CD4-positive, alpha-beta T cell (primary cell): Measurements from ENCODE around the gene CHID1. TPM values are rescaled to one million over a fixed set of nuclear protein-coding genes. Genes with fewer than 3 reads are reported as not detected.
A peak's percentile ranks its signal among the peaks of the same experiment; 100 is the strongest.

Source experiments
- ATAC-seq: fragments of 200-7000 bp; cut with Tn5 transposase; one replicate; pipeline ENCODE4 v1.10.0; 2022; ENCODE audit warnings: mild to moderate bottlenecking; ENCODE audit not compliant: poor library complexity
- CTCF ChIA-PET: fragments of 350-600 bp; sonication (Branson Sonifier 250); formaldehyde crosslinking; loops from one replicate; lab custom pipeline; 2021; ENCODE audit warnings: antibody characterized with exemption, inconsistent platforms; lab: Charles Lee
- POLR2A ChIA-PET: fragments of 350-600 bp; sonication (Branson Sonifier 250); formaldehyde crosslinking; loops from one replicate; lab custom pipeline; 2021; ENCODE audit warnings: antibody characterized with exemption, inconsistent platforms; lab: Charles Lee
- DNase-seq, 14 experiments: peaks; one replicate each; pipeline ENCODE4 v3.0.0-alpha.2; 2013 to 2020; ENCODE audit warnings: mixed read lengths in 2 of 14
- H3K27ac ChIP-seq, 2 donors: one replicate each; pipeline versions ENCODE4 v1.5.1 to v1.7.0; 2013; ENCODE audit warnings: low read length in 2 of 2, low read depth in 1 of 2, mild to moderate bottlenecking in 1 of 2
- H3K27me3 ChIP-seq, 2 experiments: 1 replicate in 1 of 2; 2 replicates in 1 of 2; pipeline versions ENCODE4 v1.6.1 to v1.7.0; 2013; ENCODE audit warnings: low read length in 2 of 2, control low read depth in 1 of 2, mild to moderate bottlenecking in 1 of 2, moderate library complexity in 1 of 2; ENCODE audit not compliant: insufficient read depth in 2 of 2, control insufficient read depth in 1 of 2
- H3K36me3 ChIP-seq: one replicate; pipeline ENCODE4 v1.6.1; 2013; ENCODE audit warnings: low read length, control low read depth; ENCODE audit not compliant: insufficient read depth
- H3K4me1 ChIP-seq: one replicate; pipeline ENCODE4 v1.6.1; 2013; ENCODE audit warnings: low read length, control low read depth; ENCODE audit not compliant: insufficient read depth
- H3K4me3 ChIP-seq: one replicate; pipeline ENCODE4 v1.5.1; 2013; ENCODE audit warnings: mild to moderate bottlenecking, low read length, moderate library complexity
- H3K9me3 ChIP-seq, 2 experiments: 1 replicate in 1 of 2; 2 replicates in 1 of 2; pipeline versions ENCODE4 v1.6.1 to v1.7.0; 2013; ENCODE audit warnings: low read length in 2 of 2, mild to moderate bottlenecking in 2 of 2, control low read depth in 1 of 2, moderate library complexity in 1 of 2; ENCODE audit not compliant: control insufficient read depth in 1 of 2, insufficient read depth in 1 of 2
- H3K27ac Mint-ChIP-seq: one replicate; pipeline ENCODE4 v1.8.0; 2020; ENCODE audit warnings: mixed read lengths
- H3K27me3 Mint-ChIP-seq: one replicate; pipeline ENCODE4 v1.8.0; 2021; ENCODE audit warnings: mixed read lengths
- H3K36me3 Mint-ChIP-seq: one replicate; pipeline ENCODE4 v1.8.0; 2021; ENCODE audit warnings: low read depth, mixed read lengths
- H3K4me1 Mint-ChIP-seq: one replicate; pipeline ENCODE4 v1.8.0; 2021; ENCODE audit warnings: low read depth, mixed read lengths
- H3K4me3 Mint-ChIP-seq: one replicate; pipeline ENCODE4 v1.8.0; 2020; ENCODE audit warnings: mild to moderate bottlenecking, mixed read lengths
- H3K9me3 Mint-ChIP-seq: one replicate; pipeline ENCODE4 v1.8.0; 2020; ENCODE audit warnings: mixed read lengths
- intact Hi-C, 2 experiments: fragments of 100-400 bp; cut with DNase I in 1 of 2; cut with micrococcal nuclease in 1 of 2; formaldehyde crosslinking; loops; one replicate each; pipeline versions ENCODE4 v1.15.1 to v1.9.0; 2023 to 2025; cut with DNase I, micrococcal nuclease
- total RNA-seq, 174 experiments: library from RNA in 2 of 174; stranded (reverse) in 2 of 174; gene quantifications; one replicate each; pipeline ENCODE4 v1.2.3 and lab custom pipeline; 2021 to 2026
- TF ChIP-seq, protein P1 (sequence below): fragments of 200-600 bp; IDR thresholded peaks from one replicate; pipeline ENCODE4 v1.8.0; 2022; ENCODE audit warnings: antibody characterized with exemption, mild to moderate bottlenecking

Gene CHID1
- total RNA-seq, 2 experiments from 2014 or later: 17.1 to 22.8 TPM

DNA sequence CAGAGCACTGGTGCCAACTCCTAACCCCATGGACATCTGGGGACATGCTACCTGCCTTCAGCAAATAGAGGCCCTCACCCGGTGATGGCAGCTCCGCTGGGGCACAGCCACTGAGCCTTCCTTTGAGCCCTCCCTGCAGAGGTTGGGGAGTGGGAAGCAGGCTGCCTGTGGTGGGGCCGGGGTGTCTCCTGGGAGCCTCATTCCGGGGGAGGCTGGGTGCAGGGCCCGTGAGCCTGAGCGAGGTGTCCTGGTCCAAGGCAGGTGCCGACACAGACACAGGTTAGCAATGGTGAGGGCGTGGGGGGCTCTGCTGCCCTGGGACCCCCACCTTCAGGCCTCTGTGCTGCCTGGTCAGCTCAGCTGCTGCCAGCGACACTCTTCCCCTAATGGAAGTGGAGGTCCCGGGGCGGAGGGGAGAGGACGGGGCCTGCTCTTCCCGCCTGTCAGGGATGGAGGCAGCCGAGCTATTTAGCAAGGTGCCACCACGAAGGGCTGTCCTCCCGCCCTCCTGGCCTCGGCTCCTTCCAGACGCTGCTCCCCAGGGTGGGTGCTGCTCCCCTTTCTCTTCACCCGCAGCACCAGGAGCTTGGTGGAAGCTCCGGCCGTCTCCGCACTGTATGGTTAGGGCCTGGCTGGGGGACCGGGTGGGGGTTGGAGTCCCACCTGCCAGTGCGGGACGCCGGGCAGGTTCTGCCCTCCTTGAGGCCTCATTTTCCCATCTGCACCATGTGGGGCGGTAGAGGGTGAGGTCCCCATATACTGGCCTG is 56.7 kb downstream of the CHID1 start:
- intact Hi-C loops: no loop called here

GRCh38 chr11:852762-853161 is 57.8 kb downstream of the CHID1 start:
- Histone ChIP-seq H3K36me3 (no peaks in the 10 kb centered on the region), H3K27ac (no peak overlapping the region), H3K27me3 (peaks cover 4 to 18% of the 10 kb centered on the region in 2 experiments), H3K9me3 (peaks cover 0 to 7% of the 10 kb centered on the region in 2 experiments), H3K4me3 (no peak overlapping the region), H3K4me1 (peaks cover 16% of the 10 kb centered on the region)
- Mint-ChIP-seq H3K27me3 (peaks cover 4% of the 10 kb centered on the region), H3K4me1 (peaks cover 4% of the 10 kb centered on the region), H3K9me3 (no peaks in the 10 kb centered on the region), H3K27ac (no peak overlapping the region), H3K4me3 (no peak overlapping the region), H3K36me3 (no peaks in the 10 kb centered on the region)
- ChIA-PET CTCF (no interaction called here), POLR2A (no interaction called here)
- TF ChIP-seq, protein P1, sequence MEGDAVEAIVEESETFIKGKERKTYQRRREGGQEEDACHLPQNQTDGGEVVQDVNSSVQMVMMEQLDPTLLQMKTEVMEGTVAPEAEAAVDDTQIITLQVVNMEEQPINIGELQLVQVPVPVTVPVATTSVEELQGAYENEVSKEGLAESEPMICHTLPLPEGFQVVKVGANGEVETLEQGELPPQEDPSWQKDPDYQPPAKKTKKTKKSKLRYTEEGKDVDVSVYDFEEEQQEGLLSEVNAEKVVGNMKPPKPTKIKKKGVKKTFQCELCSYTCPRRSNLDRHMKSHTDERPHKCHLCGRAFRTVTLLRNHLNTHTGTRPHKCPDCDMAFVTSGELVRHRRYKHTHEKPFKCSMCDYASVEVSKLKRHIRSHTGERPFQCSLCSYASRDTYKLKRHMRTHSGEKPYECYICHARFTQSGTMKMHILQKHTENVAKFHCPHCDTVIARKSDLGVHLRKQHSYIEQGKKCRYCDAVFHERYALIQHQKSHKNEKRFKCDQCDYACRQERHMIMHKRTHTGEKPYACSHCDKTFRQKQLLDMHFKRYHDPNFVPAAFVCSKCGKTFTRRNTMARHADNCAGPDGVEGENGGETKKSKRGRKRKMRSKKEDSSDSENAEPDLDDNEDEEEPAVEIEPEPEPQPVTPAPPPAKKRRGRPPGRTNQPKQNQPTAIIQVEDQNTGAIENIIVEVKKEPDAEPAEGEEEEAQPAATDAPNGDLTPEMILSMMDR: no peak
- DNase-seq (no peak), ATAC-seq (no peak)
- intact Hi-C loops: no loop called here

More for the DNA sequence above, 56.7 kb downstream of the CHID1 start:
- Mint-ChIP-seq H3K9me3 (no peaks in the 10 kb centered on the region), H3K36me3 (no peaks in the 10 kb centered on the region), H3K27me3 (no peaks in the 10 kb centered on the region), H3K27ac (no peak overlapping the region), H3K4me1 (no peaks in the 10 kb centered on the region), H3K4me3 (no peak overlapping the region)
- TF ChIP-seq, protein P1: no peak
- DNase-seq: no peak
- Histone ChIP-seq H3K36me3 (no peaks in the 10 kb centered on the region), H3K27me3 (peaks cover 2 to 12% of the 10 kb centered on the region in 2 experiments), H3K4me1 (peaks cover 6% of the 10 kb centered on the region), H3K9me3 (peaks cover 0 to 7% of the 10 kb centered on the region in 2 experiments), H3K4me3 (no peak overlapping the region), H3K27ac (no peak overlapping the region)
- ATAC-seq: no peak
- ChIA-PET POLR2A (no interaction called here), CTCF (no interaction called here)

DNA sequence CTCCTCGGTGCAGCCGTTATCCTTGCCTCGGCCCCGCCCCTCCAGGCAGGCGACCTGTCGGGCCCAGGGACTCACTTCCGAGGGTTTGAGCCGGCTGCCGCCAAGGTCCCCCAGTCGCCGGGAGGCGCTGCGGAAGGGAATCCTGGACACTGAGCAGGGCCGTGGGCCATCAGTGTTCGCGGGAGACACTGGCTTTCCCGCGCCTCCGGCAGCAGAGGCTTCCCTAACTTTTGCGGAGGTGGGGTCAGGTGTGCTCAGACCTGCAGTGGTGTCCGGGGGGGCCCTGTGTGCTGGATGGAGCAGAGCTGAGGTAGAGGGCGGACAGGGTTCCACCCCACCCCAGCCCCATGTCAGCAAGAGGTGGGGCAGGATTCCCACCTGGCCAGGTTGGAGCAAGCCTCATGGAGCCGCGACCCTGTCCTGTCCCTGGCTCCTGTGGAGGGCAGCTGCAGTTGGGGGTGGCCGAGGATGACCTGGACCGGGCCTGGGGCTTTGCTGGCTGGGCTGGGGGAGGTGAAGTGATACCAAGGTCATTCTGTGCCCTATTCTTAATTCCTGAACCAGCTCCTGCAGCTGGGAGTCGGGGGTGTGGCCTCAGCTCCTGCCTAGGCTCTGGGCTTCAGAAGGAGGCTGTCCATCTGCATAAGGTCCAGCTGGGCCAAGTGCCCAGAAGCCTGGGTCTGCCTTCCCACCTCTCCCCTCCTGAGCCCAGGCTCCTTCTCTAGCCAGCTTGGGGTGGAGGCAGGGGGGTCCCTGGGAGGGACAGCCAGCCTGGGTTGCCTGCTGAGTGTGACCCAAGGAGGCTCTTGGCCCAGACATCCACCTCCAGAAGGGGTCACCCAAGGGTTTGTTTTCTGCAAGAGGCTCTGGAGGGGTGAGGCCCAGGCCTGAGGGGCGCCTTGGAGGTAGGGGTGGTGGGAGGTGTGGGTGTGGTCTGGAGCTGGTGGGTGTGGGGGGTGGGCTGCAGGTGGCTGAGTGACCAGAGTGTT is 59.5 kb downstream of the CHID1 start:
- Histone ChIP-seq H3K9me3 (peaks cover 0 to 7% of the 10 kb centered on the region in 2 experiments), H3K27ac (no peak overlapping the region), H3K27me3 (peaks cover 4 to 18% of the 10 kb centered on the region in 2 experiments), H3K4me1 (peaks cover 16% of the 10 kb centered on the region), H3K4me3 (no peak overlapping the region), H3K36me3 (no peaks in the 10 kb centered on the region)
- peaks cover 4% of the 10 kb centered on the region for H3K4me1 Mint-ChIP-seq
- H3K27me3 Mint-ChIP-seq: peaks cover 4% of the 10 kb centered on the region
- intact Hi-C loops: no loop called here
- H3K36me3 Mint-ChIP-seq: no peaks in the 10 kb centered on the region
- TF ChIP-seq, protein P1: no peak
- ATAC-seq (no peak), DNase-seq (peak in 1 of 14 experiments; percentile 42)
- ChIA-PET CTCF (no interaction called here), POLR2A (no interaction called here)
- H3K4me3 Mint-ChIP-seq: peak overlapping the region; percentile 51
- H3K9me3 Mint-ChIP-seq: no peaks in the 10 kb centered on the region
- H3K27ac Mint-ChIP-seq: no peak overlapping the region
